AG04450 (cell line): ENCODE measurements around the gene ALS2CL. TPM values are rescaled to one million over a fixed set of nuclear protein-coding genes. Genes with fewer than 3 reads are reported as not detected.

Source experiments
- CTCF ChIA-PET: fragments of 300-600, 350-600 bp; formaldehyde crosslinking; extraction: SDS; loops from one replicate; lab custom pipeline; 2022; ENCODE audit warnings: antibody characterized with exemption, inconsistent platforms; lab: Charles Lee
- POLR2A ChIA-PET: fragments of 350-600 bp; formaldehyde crosslinking; extraction: SDS; loops from one replicate; lab custom pipeline; 2021; ENCODE audit warnings: antibody characterized with exemption, inconsistent platforms; lab: Yijun Ruan, JAX
- DNase-seq: peaks from one replicate; pipeline ENCODE4 v3.0.0-alpha.2; 2011; ENCODE audit warnings: low read depth, low spot score
- H3K27ac ChIP-seq: one replicate; pipeline ENCODE4 v1.5.1; 2012; ENCODE audit warnings: low read depth, low read length, control low read depth
- H3K27me3 ChIP-seq: one replicate; pipeline ENCODE4 v1.6.0; 2012; ENCODE audit warnings: low read length; ENCODE audit not compliant: control insufficient read depth, insufficient read depth
- H3K4me3 ChIP-seq: 2 replicates; pipeline ENCODE4 v1.5.1; 2011; ENCODE audit warnings: mild to moderate bottlenecking, low read depth, low read length, control low read depth
- H3K9me3 ChIP-seq: 2 replicates; pipeline ENCODE4 v1.5.1; 2012; ENCODE audit warnings: low read length; ENCODE audit not compliant: control insufficient read depth, insufficient read depth
- polyA plus RNA-seq: library from polyadenylated mRNA; depleted of rRNA; stranded (reverse); fragments of >200 nt; gene quantifications from 2 replicates; pipeline ENCODE4 v1.2.3, GENCODE V29; 2011
- TF ChIP-seq, protein P1 (sequence below): IDR thresholded peaks from 2 replicates; pipeline ENCODE4 v1.5.1; 2011; ENCODE audit warnings: low read depth, low read length, control low read depth, inconsistent platforms

The ALS2CL gene
- polyA plus RNA-seq, 1 experiment, result 0.89 TPM

GRCh38 chr3:46678280-46678679 is 15.2 kb downstream of the ALS2CL start:
- POLR2A ChIA-PET, result no interaction called here
- CTCF ChIA-PET, result no interaction called here
- no peak for DNase-seq
- H3K27me3 ChIP-seq, result peaks cover 18% of the 10 kb centered on the region
- H3K9me3 ChIP-seq, result no peaks in the 10 kb centered on the region
- TF ChIP-seq, protein P1, sequence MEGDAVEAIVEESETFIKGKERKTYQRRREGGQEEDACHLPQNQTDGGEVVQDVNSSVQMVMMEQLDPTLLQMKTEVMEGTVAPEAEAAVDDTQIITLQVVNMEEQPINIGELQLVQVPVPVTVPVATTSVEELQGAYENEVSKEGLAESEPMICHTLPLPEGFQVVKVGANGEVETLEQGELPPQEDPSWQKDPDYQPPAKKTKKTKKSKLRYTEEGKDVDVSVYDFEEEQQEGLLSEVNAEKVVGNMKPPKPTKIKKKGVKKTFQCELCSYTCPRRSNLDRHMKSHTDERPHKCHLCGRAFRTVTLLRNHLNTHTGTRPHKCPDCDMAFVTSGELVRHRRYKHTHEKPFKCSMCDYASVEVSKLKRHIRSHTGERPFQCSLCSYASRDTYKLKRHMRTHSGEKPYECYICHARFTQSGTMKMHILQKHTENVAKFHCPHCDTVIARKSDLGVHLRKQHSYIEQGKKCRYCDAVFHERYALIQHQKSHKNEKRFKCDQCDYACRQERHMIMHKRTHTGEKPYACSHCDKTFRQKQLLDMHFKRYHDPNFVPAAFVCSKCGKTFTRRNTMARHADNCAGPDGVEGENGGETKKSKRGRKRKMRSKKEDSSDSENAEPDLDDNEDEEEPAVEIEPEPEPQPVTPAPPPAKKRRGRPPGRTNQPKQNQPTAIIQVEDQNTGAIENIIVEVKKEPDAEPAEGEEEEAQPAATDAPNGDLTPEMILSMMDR, result no peak
- no peak overlapping the region for H3K4me3 ChIP-seq
- H3K27ac ChIP-seq, result no peak overlapping the region

DNA sequence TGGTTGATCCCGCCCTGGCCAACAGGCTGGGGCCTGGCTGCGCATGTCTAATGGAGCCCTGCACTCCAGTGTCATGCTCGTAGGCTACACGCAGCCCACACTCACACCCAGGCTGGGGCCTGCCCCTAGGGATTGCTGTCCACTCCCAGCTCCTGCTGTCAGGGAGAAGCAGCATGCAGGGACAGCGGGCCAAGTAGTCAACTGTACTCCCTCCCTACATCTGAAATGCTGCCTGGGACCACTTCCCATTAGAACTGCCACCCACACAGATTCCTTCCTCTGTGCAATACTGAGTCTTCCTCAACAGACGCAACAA is 16.1 kb downstream of the ALS2CL start:
- Histone ChIP-seq H3K4me3 (no peak overlapping the region), H3K27me3 (peaks cover 17% of the 10 kb centered on the region), H3K27ac (no peak overlapping the region), H3K9me3 (no peaks in the 10 kb centered on the region)
- TF ChIP-seq, protein P1, result no peak
- no peak for DNase-seq
- CTCF ChIA-PET, result no interaction called here
- POLR2A ChIA-PET, result no interaction called here

DNA sequence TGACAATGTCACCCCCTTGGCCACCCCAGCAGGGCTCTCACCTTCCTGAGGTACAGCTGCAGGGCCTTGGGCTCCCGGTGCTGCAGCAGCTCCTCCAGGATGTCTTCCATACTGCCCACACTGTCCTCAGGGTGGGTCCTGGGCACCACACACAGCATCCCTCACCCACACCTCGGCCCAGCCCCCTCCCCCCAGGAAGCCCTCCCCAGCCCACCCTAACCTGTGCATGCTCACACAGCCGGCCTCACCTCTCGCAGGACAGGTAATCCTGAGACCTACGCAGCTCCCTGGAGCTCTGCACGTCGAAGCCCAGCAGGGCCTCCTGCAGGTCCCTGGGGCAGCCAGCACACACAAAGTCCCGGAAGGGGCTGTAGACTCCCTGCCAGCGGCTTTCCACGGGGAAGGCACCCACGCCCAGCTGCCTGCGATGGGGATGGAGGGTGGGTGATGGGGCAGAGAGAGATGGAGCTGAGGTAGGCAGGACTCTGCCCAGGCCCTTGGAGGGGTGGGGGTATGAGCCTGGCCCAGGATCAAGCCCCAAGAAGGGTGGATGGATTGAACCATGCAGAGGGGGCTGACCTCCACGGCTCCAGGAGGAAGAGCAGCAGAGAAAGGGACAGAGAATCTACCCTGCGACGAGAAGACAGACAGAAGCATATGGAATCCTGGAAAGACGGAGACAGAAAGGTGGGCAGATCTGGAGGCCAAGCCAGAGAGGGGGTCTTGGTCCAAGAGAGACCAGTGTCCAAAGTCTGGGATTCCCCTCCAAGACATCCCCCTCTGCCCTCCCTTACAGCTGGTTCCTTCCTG is 16.7 kb downstream of the ALS2CL start:
- ChIA-PET CTCF (interaction anchor here (1.4 kb wide), 1 partner anchor 188 kb away, joined by 3 read pairs; no protein-coding TSS in a partner anchor), POLR2A (no interaction called here)
- H3K27ac ChIP-seq, result no peak overlapping the region
- H3K9me3 ChIP-seq, result no peaks in the 10 kb centered on the region
- peaks cover 13% of the 10 kb centered on the region for H3K27me3 ChIP-seq
- no peak for DNase-seq
- no peak overlapping the region for H3K4me3 ChIP-seq
- TF ChIP-seq, protein P1, result no peak

DNA sequence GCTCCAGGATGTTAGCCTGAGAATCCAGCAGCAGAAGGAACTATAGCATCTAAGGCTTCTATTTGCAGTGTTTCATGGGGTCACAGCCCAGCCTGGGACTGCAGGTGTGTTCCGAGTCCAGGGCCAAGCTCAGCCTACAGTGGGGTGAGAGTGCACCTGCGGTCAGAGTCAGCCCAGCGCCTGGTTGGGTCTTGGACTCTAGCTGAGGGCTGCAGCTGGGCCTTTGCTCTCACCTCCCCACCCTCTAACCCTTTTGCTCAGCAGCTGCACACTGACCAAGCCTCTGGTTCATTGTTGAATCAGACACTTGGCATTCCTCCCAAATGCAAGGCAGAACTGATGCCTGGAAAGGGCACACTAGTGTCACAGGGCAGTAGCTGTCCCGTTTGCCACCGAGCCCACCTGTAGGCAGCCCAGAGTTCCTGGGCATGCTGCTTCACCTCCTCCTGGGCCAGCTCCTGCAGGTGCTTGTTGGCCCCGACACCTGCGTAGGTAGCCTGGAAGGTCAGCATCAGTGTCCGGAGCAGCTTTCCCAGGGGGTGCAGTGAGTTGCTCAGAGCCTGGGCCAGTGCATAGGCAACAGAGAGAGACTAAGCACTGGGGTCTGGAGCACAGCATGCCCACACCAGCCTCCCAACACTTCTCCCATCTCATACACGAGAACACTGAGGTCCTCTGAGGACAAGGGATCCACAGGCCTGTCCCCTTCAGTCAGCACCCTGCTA is 17.5 kb downstream of the ALS2CL start:
- CTCF ChIA-PET, result interaction anchor here (1.4 kb wide), 1 partner anchor 187 kb away, joined by 3 read pairs; no protein-coding TSS in a partner anchor
- TF ChIP-seq, protein P1, result no peak
- H3K9me3 ChIP-seq, result no peaks in the 10 kb centered on the region
- peaks cover 9% of the 10 kb centered on the region for H3K27me3 ChIP-seq
- H3K4me3 ChIP-seq, result no peak overlapping the region
- H3K27ac ChIP-seq, result no peak overlapping the region
- DNase-seq, result no peak
- POLR2A ChIA-PET, result no interaction called here

- Histone ChIP-seq H3K9me3 (no peaks in the 10 kb centered on the region), H3K27me3 (peaks cover 9% of the 10 kb centered on the region), H3K27ac (no peak overlapping the region), H3K4me3 (no peak overlapping the region)
- TF ChIP-seq, protein P1, result no peak
- ChIA-PET POLR2A (no interaction called here), CTCF (interaction anchor here (1.4 kb wide), 1 partner anchor 186 kb away, joined by 3 read pairs; no protein-coding TSS in a partner anchor)
- no peak for DNase-seq
Observed at GRCh38 chr3:46675426-46675825, 18.1 kb downstream of the ALS2CL start.
